Fibroblast of pulmonary artery (primary cell): Measurements from ENCODE around the gene PLEKHH2.

Experiments used
- DNase-seq: peaks from one replicate; pipeline ENCODE4 v3.0.0-alpha.2; 2010; ENCODE audit warnings: low read depth
- H3K4me3 ChIP-seq: replicated peaks from 2 replicates; pipeline ENCODE4 v1.5.1; 2011; ENCODE audit warnings: low read depth, mild to moderate bottlenecking, control low read depth, low read length, moderate library complexity
- CTCF ChIP-seq: IDR thresholded peaks from 2 replicates; pipeline ENCODE4 v1.5.1; 2011; ENCODE audit warnings: mild to moderate bottlenecking, control low read depth, low read length, inconsistent platforms; ENCODE audit errors: missing control alignments

The PLEKHH2 gene

GRCh38 chr2:43736637-43737036, 99.6 kb downstream of the PLEKHH2 start:
- no peak for DNase-seq
- no peak overlapping the region for H3K4me3 ChIP-seq
- no peak for TF ChIP-seq CTCF

DNA sequence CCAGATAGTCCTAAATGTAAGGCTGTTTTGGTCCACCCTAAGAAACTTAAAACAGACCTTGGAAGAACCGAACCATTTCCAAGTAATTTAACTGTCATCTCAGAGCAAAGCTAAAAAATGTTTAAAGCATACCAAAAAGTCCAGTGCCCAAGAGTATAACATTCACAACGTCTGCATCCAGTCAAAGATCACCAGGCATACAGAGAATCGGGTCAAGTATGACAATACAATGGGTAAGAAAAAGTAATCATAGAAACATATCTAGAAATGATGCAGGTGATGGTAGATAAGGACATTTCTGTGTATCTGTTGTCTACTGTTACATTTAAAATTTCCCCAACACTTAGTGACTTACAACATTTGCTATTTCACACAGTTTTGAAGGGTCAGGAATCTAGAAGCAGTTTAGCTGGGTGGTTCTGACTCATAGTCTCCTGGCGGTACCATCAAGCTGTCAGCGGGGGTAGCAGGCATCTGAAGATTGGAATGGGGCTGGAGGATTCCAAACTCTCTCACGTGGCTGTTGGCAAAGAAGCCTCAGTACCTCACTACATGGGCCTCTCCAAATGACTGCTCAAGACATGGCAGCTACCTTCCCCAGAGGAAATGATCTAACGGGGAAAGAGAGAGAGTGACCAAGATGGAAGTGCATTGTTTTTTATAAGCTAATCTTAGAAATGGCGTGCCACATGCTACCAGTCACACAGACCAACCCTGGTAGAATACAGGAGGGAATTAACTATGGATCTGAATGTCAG, 100.2 kb downstream of the PLEKHH2 start:
- DNase-seq, result peak; percentile 84
- H3K4me3 ChIP-seq, result no peak overlapping the region
- TF ChIP-seq CTCF, result no peak

DNA sequence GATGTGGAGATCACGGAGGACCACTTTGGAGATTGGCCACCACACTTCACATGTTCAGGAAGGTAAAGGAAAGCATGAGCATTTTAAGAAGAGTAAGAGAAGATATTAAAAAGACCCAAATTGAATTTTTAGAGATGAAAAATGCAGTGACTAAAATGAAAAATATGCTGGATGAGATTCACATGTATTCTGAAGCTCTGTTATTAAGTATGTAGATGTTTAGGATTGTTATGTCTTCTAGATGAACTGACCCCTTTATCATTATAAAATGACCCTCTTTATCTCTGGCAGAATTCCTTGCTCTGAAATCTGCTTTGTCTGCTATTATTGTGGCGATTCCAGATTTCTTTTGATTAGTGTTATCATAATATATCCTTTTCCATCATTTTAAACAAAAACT, 100.8 kb downstream of the PLEKHH2 start:
- TF ChIP-seq CTCF, result no peak
- no peak overlapping the region for H3K4me3 ChIP-seq

DNA sequence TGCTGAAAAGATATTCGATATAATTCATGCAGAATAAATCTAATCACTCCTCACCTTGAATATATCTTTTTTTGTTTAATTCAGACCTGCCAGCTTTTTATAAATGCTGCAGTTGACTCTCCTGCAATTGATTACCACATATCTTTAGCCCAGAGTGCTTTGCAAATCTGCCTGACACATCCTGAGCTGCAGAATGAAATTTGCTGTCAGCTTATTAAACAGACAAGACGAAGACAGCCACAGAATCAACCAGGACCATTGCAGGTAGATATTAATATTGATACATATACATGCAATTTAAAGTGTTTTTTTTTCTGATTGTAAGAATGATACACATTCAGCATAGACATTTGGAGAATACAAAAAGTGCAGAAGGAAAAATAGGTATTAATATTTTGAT, 101.2 kb downstream of the PLEKHH2 start:
- TF ChIP-seq CTCF, result no peak
- H3K4me3 ChIP-seq, result no peak overlapping the region
- no peak for DNase-seq

More for the DNA sequence above, 100.8 kb downstream of the PLEKHH2 start:
- no peak for DNase-seq

DNA sequence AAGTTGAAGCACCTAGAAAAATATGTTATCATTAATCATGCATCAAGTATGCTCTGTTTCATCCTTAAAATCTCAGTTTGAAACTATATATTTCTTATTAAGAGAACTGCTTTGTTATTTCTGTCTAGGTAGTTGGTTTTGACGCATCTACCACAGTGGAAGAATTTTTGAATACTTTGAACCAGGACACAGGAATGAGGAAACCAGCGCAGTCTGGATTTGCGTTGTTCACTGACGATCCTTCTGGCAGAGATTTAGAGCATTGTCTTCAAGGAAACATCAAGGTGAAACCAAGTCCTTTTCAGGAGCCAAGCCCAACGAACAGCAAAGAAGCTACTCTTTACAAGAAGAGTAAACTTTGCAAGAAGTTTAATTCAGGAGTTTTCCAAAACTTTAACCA, 106.6 kb downstream of the PLEKHH2 start:
- TF ChIP-seq CTCF, result no peak
- DNase-seq, result no peak
- H3K4me3 ChIP-seq, result no peak overlapping the region

- no peak overlapping the region for H3K4me3 ChIP-seq
- no peak for TF ChIP-seq CTCF
- DNase-seq, result peak; percentile 58
Observed at GRCh38 chr2:43745457-43745856, 108.4 kb downstream of the PLEKHH2 start.

GRCh38 chr2:43748333-43748732, 111.3 kb downstream of the PLEKHH2 start:
- no peak for TF ChIP-seq CTCF
- no peak overlapping the region for H3K4me3 ChIP-seq
- DNase-seq, result no peak
